ENCODE results near the gene ZNF184. TPM values are rescaled to one million over a fixed set of nuclear protein-coding genes. Genes with fewer than 3 reads are reported as not detected.
A peak's percentile ranks its signal among the peaks of the same experiment; 100 is the strongest.

The ZNF184 gene
- 1 to 10 TPM; 3.3 to 3.9 TPM for total RNA-seq

GRCh38 chr6:27472617-27473400 lies at the start of gene ZNF184:
TSS of gene ZNF184 (minus strand) at chr6:27473105. CDS start at chr6:27472294, 811 bp downstream.
- H3K36me3 ChIP-seq, result no peaks in the 10 kb centered on the region
- H3K27me3 ChIP-seq, result no peaks in the 10 kb centered on the region
- peak within 1 kb of the TSS; percentile 88 to 92 for H3K27ac ChIP-seq
- H3K4me1 ChIP-seq, result peaks cover 0 to 25% of the 10 kb centered on the region in 2 donors
- DNase-seq (ENCODE audit: low spot score), result peak; percentile 95
- H3K4me3 ChIP-seq, result peak within 1 kb of the TSS; percentile 68 to 87
- H3K9me3 ChIP-seq, result no peaks in the 10 kb centered on the region
- TF ChIP-seq CTCF (IDR thresholded peaks at IDR 0.05), result peak in 1 of 2 donors; percentile 29

DNA sequence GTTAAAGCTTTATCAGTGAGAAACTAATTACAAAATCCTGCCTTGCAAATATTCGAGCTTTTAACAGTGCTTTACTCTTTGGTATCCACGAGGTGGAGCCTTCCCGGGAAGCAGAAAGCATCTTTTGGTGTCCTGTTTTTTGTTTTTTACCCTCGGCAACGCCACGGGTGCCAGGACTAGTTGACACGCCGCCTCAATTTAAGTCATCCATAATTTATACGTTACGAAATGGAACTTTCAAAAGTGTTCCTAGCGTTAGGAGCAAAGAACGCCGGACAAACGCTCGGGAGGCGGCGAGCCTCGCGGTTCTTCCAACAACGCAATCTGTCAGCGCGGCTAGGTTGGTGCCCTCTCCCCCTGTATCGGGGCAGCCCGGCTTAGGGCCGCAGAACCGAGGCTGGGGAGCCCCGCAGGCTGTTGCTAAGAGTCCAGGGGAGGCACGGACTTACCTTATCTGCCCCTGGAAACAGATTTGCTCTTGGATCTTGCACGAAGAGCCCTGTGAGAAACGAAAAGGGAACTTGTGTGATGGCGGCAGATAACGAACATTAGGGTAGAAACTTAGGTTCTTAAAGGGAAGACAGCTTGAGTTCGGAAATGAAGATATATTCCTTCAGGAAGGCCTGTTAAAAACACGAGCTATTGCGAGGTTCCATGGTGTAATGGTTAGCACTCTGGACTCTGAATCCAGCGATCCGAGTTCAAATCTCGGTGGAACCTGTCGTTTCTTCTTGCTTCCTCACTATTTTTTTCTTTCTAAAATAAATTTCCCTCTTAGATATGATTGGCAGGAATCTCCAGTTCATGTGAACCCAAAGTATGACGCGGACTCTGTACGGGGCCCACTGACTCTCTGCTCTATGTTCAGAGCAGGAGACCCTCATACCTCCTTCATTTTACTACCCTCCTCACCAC lies 46.2 kb upstream of the ZNF184 start:
- peak; percentile 71 for DNase-seq (ENCODE audit: low spot score)
- peak; percentile 50 to 83 for TF ChIP-seq CTCF (IDR thresholded peaks at IDR 0.05)
- no peaks in the 10 kb centered on the region for H3K9me3 ChIP-seq
- no peaks in the 10 kb centered on the region for H3K27me3 ChIP-seq
- peaks cover 0 to 9% of the 10 kb centered on the region in 2 donors for H3K4me1 ChIP-seq
- no peaks in the 10 kb centered on the region for H3K36me3 ChIP-seq
- peak overlapping the region; percentile 87 to 91 for H3K27ac ChIP-seq
- H3K4me3 ChIP-seq, result peak overlapping the region; percentile 62 to 72

DNA sequence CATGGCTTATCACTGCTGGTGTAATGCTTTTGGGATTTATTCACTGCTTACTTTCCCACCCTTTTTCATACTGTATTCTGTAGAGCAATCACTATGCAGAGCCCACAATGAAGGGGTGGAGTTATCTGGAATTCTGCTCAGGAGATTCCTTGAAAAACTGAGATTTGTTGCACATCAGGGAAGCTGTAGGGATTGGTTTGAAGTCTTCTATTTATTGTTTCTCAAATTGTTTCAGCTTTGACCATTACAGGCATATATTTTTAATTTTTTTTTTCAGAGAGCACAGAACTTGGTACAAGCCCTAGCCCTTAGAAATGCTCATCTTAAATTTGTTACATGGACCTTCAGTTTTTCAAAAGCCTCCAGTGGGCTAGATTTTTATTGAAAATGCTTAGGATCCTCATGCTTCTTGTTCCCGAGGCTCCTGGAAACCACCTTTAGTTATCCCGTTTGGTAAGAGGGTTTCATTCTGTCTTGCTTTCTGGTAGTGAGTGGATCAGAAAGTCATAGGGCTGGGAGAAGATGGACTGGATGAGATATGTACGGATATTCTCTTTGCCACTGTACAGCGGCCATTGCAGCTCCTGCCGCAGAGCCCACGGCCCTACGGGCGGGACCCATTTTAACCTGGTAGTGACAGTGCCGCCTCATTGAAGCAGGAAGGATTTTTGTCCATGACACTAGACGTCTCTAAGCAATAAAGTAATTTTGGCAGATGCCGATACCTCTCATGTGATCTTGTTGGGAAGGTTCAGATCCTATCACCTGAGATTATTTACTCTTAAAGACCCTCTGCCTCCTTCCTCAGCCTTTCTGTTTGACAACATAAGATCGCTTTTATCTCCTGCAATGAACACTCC lies 45.3 kb upstream of the ZNF184 start:
- no peak for TF ChIP-seq CTCF (IDR thresholded peaks at IDR 0.05)
- no peaks in the 10 kb centered on the region for H3K9me3 ChIP-seq
- DNase-seq (ENCODE audit: low spot score), result no peak
- H3K36me3 ChIP-seq, result no peaks in the 10 kb centered on the region
- no peaks in the 10 kb centered on the region for H3K27me3 ChIP-seq
- peaks cover 0 to 9% of the 10 kb centered on the region in 2 donors for H3K4me1 ChIP-seq
- H3K27ac ChIP-seq, result peak overlapping the region; percentile 87 to 91
- peak overlapping the region; percentile 62 to 72 for H3K4me3 ChIP-seq

- no peak for DNase-seq (ENCODE audit: low spot score)
- TF ChIP-seq CTCF (IDR thresholded peaks at IDR 0.05), result no peak
- Histone ChIP-seq H3K9me3 (no peaks in the 10 kb centered on the region), H3K27me3 (no peaks in the 10 kb centered on the region), H3K27ac (no peak overlapping the region), H3K4me1 (peaks cover 0 to 9% of the 10 kb centered on the region in 2 donors), H3K36me3 (no peaks in the 10 kb centered on the region), H3K4me3 (no peak overlapping the region)
Measured at GRCh38 chr6:27517238-27517637, 44.3 kb upstream of the ZNF184 start.

DNA sequence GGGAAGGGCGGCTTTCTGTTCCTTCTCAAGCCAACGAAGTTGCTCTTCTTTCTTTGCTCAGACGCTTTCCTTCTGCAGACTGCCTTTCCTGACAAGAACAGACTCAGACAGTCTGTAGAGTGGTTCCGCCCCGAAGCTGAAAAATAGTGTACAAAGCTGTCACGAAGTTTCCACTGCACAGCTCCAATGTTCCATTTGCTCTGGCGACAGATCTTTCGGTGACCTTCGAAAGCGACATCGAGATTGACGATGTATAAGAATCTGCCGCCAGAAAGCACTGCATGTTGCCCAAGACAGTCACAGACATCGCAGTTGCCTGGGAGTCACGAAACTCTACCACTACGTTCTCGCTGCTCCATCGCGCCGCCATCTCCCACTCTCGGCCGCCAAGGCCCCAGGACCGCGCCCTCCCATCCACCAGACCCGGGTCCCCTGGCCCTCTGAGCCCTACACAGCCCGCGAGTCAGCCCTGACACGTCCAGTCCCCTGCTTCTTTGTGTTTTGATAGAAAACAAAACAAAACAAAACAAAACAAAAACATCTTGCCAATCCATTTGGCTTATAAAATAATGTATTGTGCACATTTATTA lies 42.1 kb upstream of the ZNF184 start:
- no peaks in the 10 kb centered on the region for H3K36me3 ChIP-seq
- no peaks in the 10 kb centered on the region for H3K27me3 ChIP-seq
- TF ChIP-seq CTCF (IDR thresholded peaks at IDR 0.05), result no peak
- no peak overlapping the region for H3K4me3 ChIP-seq
- H3K9me3 ChIP-seq, result no peaks in the 10 kb centered on the region
- peaks cover 0 to 9% of the 10 kb centered on the region in 2 donors for H3K4me1 ChIP-seq
- no peak overlapping the region for H3K27ac ChIP-seq
- DNase-seq (ENCODE audit: low spot score), result no peak
